ENCODE results near the gene GALNT6. TPM values are rescaled to one million over a fixed set of nuclear protein-coding genes. Genes with fewer than 3 reads are reported as not detected.

GALNT6 gene
- total and polyA plus RNA-seq, 9 of the 15 experiments (the other 6 are each of a cell fraction or from before 2014, with no cell fraction given), result 1.5 to 8.6 (median 5.1) TPM

- TF ChIP-seq KDM2B (CRISPR knock-in tag; IDR thresholded peaks at IDR 0.05) (no peak), HLTF (IDR thresholded peaks at IDR 0.05) (peak; percentile 78), HNRNPH1 (optimal IDR thresholded peaks at IDR 0.05; ENCODE audit: low read depth, low read length) (no peak), CTCFL (IDR thresholded peaks at IDR 0.05; ENCODE audit: borderline replicate concordance, insufficient read depth, low read depth, low read length, poor library complexity, severe bottlenecking) (no peak), TRIM25 (IDR thresholded peaks at IDR 0.05; ENCODE audit: borderline replicate concordance) (no peak), MAFF (IDR thresholded peaks at IDR 0.05; ENCODE audit: low read length) (peak; percentile 90), CHCHD3 (CRISPR knock-in tag; IDR thresholded peaks at IDR 0.05) (no peak), FOXM1 (IDR thresholded peaks at IDR 0.05; ENCODE audit: low read depth) (peak; percentile 56; the same call in 1 of the 2 replicates), FOXM1 (CRISPR knock-in tag; IDR thresholded peaks at IDR 0.05; ENCODE audit: low read depth) (no peak), ATF2 (CRISPR knock-in tag; IDR thresholded peaks at IDR 0.05) (no peak), PHB (CRISPR knock-in tag; IDR thresholded peaks at IDR 0.05) (no peak), CC2D1A (IDR thresholded peaks at IDR 0.05) (peak; percentile 44), SP1 (CRISPR knock-in tag; IDR thresholded peaks at IDR 0.05) (no peak), XRCC4 (IDR thresholded peaks at IDR 0.05; ENCODE audit: extremely low read depth, insufficient read depth, insufficient read length) (no peak), NR2C2 (CRISPR knock-in tag; IDR thresholded peaks at IDR 0.05) (no peak), NR2C2 (tag; IDR thresholded peaks at IDR 0.05) (peak; percentile 61; the same call in 1 of the 2 replicates), ZNF740 (CRISPR knock-in tag; IDR thresholded peaks at IDR 0.05) (no peak), ZNF740 (tag; IDR thresholded peaks at IDR 0.05) (no peak), NONO (IDR thresholded peaks at IDR 0.05; ENCODE audit: low read depth in 2 of 2, low read length in 1 of 2) (no peak), POLR3A (IDR thresholded peaks at IDR 0.05; ENCODE audit: borderline replicate concordance, extremely low read depth, insufficient read depth, insufficient read length) (no peak)
These were observed 64.3 kb downstream of the GALNT6 start (continued) for GRCh38 chr12:51326698-51327439.
